GM19193 (cell line): ENCODE results near the gene CEACAM16.

Source experiments
- POLR2A ChIP-seq: IDR thresholded peaks from 4 replicates; pipeline ENCODE4 v1.6.1; 2011; ENCODE audit not compliant: insufficient read depth, insufficient read length; ENCODE audit errors: extremely low read depth

Gene CEACAM16

GRCh38 chr19:44666852-44667556 lies 31.9 kb upstream of the CEACAM16 start:
- TF ChIP-seq POLR2A: no peak

GRCh38 chr19:44668985-44669764 lies 29.8 kb upstream of the CEACAM16 start:
- no peak for TF ChIP-seq POLR2A

GRCh38 chr19:44671400-44671799 lies 27.6 kb upstream of the CEACAM16 start, which contains the start of gene CEACAM19:
Gene CEACAM19 (plus strand): TSS chr19:44671482. CDS start chr19:44671932, 450 bp downstream.
- TF ChIP-seq POLR2A: no peak

GRCh38 chr19:44672226-44672625 lies 26.7 kb upstream of the CEACAM16 start:
- TF ChIP-seq POLR2A: no peak

- TF ChIP-seq POLR2A: no peak
These were observed 25.4 kb upstream of the CEACAM16 start for GRCh38 chr19:44673510-44673909.

- TF ChIP-seq POLR2A: no peak
These were observed 23.4 kb upstream of the CEACAM16 start for GRCh38 chr19:44675521-44675920.

- no peak for TF ChIP-seq POLR2A
These were observed 21.7 kb upstream of the CEACAM16 start for GRCh38 chr19:44677019-44677811.

GRCh38 chr19:44680536-44680935 lies 18.4 kb upstream of the CEACAM16 start:
- no peak for TF ChIP-seq POLR2A

- no peak for TF ChIP-seq POLR2A
These were observed 16.8 kb upstream of the CEACAM16 start for GRCh38 chr19:44681992-44682790.

- TF ChIP-seq POLR2A: no peak
These were observed 16.1 kb upstream of the CEACAM16 start for GRCh38 chr19:44682807-44683206.

- no peak for TF ChIP-seq POLR2A
These were observed 15.3 kb upstream of the CEACAM16 start for GRCh38 chr19:44683434-44684210.

- TF ChIP-seq POLR2A: no peak
These were observed 13.8 kb upstream of the CEACAM16 start for GRCh38 chr19:44684892-44685863.

- no peak for TF ChIP-seq POLR2A
These were observed 13.1 kb upstream of the CEACAM16 start for GRCh38 chr19:44685877-44686276.

- no peak for TF ChIP-seq POLR2A
These were observed 12.1 kb upstream of the CEACAM16 start for GRCh38 chr19:44686896-44687295.
